ENCODE data around the gene RCOR1.
A peak's percentile ranks its signal among the peaks of the same experiment; 100 is the strongest.

RCOR1 gene

DNA sequence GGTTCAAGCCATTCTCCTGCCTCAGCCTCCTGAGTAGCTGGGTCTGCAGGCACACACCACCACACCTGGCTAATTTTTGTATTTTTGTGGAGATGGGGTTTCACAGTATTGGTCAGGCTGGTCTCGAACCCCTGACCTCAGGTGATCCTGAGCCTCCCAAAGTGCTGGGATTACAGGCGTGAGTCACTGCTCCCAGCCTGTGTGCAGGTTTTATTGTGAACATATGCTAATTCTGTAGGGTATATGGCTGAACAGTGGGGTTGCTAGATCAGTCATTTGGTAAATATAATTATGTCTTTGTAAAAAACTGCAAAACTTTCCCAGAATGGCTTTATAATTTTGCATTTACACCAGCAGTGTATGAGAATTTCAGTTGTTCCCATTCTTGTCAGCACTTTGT, 85.9 kb downstream of the RCOR1 start:
- DNase-seq (ENCODE audit: low spot score), result no peak

DNA sequence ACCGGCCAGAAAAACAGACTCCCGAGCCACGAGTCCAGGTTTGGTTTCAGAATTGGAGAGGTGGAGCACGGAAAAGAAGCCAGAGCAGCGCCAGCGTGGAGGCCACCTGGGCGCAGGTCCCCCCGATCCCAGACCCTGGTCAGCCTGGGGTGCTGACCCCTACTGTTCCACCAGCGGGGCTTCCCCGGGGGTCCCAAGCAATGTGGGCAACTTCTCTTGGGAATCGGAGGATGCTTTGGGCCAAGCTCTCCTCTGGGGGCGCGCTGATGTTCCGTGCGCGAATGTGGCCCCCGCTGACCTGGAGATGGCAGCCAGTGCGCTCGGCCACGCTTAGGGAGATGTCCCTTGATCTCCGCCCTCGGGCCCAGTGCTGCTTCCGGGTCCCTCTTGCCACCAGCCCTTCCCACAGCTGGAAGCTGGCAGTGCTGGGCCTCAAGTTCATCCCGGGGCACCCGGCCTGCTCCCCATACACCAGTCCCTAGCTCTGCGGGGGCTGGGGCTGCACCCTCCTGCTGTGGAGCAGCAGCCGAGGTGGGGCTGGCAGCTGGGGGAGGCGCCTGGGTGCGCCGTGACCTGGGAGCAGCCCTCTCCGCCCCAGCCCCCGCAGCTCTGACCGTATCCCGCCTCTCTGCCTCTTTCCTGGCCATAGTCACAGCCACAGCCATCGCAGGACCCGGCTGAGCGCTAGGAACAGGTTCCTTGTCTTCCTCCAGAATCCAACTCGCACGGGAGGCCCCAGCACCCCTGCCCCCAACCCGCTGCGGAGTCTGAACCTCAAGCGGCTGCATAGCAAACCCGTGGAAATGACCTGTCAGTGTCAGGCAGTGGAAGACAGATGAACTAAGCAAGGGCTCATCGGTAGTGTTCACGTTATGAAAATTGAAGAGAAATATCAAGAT, 91.2 kb downstream of the RCOR1 start:
- DNase-seq (ENCODE audit: low spot score), result no peak

- DNase-seq (ENCODE audit: low spot score), result no peak
Observed at GRCh38 chr14:102684298-102684663, 91.8 kb downstream of the RCOR1 start.

DNA sequence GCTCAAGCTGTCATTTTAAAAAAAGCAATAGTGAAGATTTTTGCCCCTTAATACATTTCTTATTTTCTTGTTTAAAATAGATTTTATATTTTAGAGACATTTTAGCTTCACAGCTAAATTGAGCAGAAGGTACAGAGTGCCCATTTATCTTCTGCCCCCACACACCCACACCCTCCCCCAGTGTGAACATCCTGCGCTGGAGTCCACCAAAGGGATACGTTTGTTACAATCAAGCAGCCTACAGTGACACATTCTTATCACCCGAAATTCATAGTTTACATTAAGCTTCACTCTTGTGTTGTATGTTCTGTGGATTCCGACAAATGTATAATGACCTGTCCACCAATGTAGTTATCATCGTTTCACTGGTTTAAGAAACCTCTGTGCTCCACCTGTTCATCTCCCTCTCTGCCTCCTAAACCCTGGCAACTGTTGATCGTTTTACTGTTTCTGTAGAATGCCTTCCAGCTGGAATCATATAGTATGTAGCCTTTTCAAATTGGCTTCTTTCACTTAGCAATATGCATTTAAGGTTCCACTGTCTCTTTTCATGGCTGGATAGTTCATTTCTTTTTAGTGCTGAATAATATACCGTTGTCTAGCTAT, 93.8 kb downstream of the RCOR1 start:
- no peak for DNase-seq (ENCODE audit: low spot score)

DNA sequence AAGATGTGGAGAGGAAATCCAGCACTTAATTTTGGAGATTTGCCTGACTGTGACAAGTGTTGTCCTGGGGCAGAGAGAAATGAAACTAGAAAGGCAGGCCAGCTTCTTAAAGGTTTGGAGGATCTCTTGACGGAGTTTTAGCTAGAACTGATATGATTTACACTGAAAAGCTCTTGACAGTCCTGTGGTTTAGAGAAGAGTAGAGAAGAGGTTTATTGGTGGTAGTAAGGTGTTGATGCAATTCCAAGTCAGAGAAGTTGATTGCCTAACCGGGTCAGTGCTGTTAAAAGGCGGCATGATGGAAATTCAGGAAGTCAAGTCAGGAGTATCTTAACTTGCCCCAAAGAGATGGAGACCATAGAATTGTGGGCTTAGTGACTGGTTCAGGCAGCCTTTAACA, 95.8 kb downstream of the RCOR1 start:
- DNase-seq (ENCODE audit: low spot score), result no peak

GRCh38 chr14:102690509-102691286, 98.2 kb downstream of the RCOR1 start:
- no peak for DNase-seq (ENCODE audit: low spot score)

GRCh38 chr14:102691763-102692162, 99.3 kb downstream of the RCOR1 start:
- no peak for DNase-seq (ENCODE audit: low spot score)

GRCh38 chr14:102692334-102692733, 99.9 kb downstream of the RCOR1 start:
- DNase-seq (ENCODE audit: low spot score), result peak; percentile 12

- DNase-seq (ENCODE audit: low spot score), result no peak
Observed at GRCh38 chr14:102693006-102693755, 100.7 kb downstream of the RCOR1 start.

DNA sequence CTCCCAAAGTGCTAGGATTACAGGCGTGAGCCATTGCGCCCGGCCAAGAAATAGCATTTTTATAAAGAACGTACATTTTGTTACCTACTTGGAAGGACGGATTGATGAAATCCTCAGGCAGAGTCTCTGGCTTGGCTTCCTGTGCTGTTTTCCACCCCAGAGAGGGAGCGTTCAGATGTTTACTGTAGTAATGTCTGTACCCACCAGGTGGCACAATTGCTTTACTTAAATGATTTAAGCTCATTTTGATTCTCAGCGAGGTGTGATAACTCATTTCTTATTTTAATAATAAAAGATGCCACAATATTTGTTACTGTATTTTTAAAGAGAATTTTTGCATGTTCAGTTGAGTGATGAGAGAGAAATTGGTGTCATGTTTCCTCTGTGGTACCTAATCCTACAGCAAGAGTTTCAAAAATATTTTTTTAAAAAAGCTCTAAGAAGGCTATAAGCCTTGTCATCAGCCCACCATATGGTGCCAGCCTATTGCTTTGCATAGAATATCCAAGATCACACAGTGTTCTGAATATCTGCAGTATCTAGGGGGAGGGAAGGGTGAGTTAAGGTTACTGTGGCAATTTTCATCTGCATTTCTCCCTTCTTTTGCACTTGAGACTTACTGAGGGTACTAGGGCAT, 102.2 kb downstream of the RCOR1 start:
- DNase-seq (ENCODE audit: low spot score), result peak; percentile 67

- DNase-seq (ENCODE audit: low spot score), result no peak
Observed at GRCh38 chr14:102695167-102695555, 102.7 kb downstream of the RCOR1 start.

- DNase-seq (ENCODE audit: low spot score), result no peak
Observed at GRCh38 chr14:102696332-102696731, 103.9 kb downstream of the RCOR1 start.

DNA sequence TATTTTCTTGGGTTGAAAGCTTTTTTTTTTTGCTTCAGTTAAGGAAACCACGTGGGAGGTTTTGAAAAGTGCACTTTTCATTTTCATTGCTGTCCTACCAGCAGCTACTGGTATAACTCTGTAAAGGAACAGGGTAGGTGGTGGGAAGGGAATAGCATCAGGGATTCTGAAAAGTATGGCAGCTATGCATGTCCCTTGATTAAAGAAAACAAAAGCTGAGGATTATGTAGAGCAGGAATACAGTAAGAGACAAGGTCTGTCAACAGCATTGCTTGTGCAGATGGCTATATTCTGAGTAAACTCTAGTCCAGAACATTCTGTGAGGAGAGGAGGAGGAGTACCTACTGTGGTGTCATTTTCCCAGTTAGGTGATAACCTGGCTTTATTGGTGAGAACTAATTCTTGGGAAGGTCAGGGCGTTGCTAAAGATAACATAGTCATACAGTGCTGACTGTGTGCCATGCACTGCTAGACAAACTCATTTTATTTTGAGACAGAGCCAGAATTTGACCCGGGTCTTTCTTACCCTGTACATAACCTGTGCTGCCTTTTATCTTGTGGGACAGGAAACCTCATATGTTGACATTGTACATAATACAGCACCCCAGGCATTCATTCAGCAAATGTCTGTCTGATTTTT, 104.5 kb downstream of the RCOR1 start:
- DNase-seq (ENCODE audit: low spot score), result peak; percentile 23

GRCh38 chr14:102697501-102697900, 105.1 kb downstream of the RCOR1 start:
- DNase-seq (ENCODE audit: low spot score), result no peak

GRCh38 chr14:102699416-102700110, 107.1 kb downstream of the RCOR1 start:
- DNase-seq (ENCODE audit: low spot score), result no peak

DNA sequence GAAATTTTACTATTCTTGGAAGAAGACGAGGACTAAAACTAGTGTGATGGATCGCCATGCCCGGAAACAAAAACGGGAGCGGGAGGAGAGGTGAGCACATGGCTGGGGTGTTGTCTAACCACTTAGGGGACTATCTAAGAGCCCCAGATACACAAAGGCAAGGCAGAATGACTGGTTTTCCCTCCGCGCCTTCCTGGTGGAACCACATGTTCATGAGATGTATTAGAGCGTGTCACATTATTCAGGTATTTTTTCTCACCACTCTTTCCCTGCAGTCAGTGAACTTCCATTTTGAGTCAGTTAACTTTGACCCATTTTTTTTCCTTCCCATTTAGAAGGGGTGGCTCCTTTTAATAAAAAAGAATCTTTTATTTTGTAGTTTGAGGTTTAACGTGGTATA, 116.0 kb downstream of the RCOR1 start:
- DNase-seq (ENCODE audit: low spot score), result no peak

GRCh38 chr14:102711207-102711606, 118.8 kb downstream of the RCOR1 start:
- DNase-seq (ENCODE audit: low spot score), result no peak

DNA sequence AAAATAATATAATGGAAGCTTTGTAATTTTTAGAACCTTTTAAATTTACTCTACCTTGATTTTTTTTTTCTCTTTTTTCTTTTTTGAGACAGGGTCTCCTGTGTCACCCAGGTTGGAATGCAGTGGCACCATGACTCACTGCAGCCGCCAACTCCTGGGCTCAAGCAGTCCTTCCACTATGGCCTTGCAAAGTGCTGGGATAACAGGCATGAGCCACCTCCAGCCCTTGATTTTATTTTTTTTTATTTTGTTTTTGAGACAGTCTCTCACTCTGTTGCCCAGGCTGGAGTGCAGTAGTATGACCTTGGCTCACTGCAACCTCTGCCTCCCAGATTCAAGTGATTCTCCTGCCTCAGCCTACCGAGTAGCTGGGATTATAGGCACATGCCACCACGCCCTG, 119.5 kb downstream of the RCOR1 start:
- DNase-seq (ENCODE audit: low spot score), result no peak

DNA sequence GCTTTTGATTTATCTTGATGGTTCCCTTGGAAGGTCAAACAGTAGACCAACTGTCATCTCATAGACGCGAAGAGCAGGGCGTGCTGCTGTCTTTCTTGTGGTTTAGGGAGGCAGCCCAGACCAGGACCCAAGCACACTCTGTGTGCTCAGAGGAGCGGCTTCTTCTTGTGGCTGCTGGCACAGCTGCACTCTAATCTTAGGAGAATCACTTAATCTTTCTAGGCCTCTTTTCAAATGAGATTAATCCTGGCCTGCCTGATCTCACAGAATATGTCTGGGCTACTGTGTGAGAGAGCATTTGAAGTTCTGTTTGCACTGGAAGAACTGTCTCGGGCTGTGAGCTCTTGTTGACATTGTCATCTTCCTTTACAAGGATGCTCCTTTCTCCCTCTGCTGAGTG, 124.8 kb downstream of the RCOR1 start:
- DNase-seq (ENCODE audit: low spot score), result no peak

GRCh38 chr14:102722646-102723045, 130.2 kb downstream of the RCOR1 start:
- DNase-seq (ENCODE audit: low spot score), result no peak

GRCh38 chr14:102723650-102724049, 131.2 kb downstream of the RCOR1 start:
- no peak for DNase-seq (ENCODE audit: low spot score)
